HS-5 (cell line): Measurements from ENCODE around the gene DCTN3.
A peak's percentile ranks its signal among the peaks of the same experiment; 100 is the strongest.
"Not testable (repeated sequence)": the region's sequence is repeated elsewhere in the genome, so short reads cannot be mapped to it uniquely, and the experiment has no call there.

ENCODE experiments used
- DNase-seq: peaks from one replicate; pipeline ENCODE4 v3.0.0-alpha.2; 2012; ENCODE audit warnings: low read depth

DCTN3 gene

DNA sequence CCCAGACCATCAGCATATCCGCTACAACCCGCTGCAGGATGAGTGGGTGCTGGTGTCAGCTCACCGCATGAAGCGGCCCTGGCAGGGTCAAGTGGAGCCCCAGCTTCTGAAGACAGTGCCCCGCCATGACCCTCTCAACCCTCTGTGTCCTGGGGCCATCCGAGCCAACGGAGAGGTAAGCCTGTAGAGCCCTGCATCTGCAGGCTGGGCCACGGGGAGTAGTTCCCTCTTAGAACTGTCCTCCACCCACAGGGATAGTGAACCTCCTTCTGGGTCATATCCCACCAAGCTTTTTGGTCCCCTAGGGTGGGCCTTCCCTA lies 26.7 kb upstream of the DCTN3 start:
- no peak for DNase-seq

DNA sequence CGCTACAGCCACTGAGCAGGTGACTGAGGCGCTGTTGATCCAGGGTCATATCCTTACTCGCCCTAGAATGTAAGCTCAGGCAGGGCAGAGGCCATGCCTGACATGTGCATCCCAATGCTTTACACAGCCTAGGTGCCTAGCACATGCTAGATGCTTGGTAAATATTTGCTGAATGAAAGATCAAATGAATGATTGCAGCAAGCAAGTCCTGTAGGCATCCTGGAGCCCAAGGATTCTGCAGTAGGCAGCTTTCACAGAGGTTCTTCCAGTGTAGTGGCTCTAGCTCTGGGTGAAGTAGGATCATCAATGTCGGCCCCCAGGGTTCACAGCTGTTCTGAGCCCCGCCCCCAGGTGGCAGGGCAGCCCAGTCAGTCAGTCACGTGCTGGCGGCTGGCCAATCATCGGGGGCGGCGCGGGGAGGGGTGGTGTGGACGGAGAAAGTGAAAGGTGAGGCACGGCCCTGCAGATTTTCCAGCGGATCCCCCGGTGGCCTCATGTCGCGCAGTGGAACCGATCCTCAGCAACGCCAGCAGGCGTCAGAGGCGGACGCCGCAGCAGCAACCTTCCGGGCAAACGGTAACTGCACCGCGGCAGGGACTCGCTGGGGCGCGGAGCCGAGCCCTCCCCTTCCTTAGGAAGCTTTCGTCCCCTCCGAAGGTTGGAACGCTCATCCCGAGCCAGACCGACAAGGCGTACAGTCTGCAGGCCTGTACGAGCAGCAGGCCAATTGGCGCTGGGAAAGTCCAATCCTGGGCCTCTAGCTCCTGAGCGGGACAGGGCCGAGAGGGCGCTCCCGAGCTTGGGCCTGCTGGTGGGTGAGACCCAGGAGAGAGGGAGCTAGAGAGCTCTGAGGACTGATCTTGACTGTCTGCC lies 26.2 kb upstream of the DCTN3 start, which contains the start of gene GALT:
GALT (plus strand) TSS at position 465 of the 873 bp plus-strand sequence; CDS start at position 495, 30 bp downstream.
- peak; percentile 56 for DNase-seq

DNA sequence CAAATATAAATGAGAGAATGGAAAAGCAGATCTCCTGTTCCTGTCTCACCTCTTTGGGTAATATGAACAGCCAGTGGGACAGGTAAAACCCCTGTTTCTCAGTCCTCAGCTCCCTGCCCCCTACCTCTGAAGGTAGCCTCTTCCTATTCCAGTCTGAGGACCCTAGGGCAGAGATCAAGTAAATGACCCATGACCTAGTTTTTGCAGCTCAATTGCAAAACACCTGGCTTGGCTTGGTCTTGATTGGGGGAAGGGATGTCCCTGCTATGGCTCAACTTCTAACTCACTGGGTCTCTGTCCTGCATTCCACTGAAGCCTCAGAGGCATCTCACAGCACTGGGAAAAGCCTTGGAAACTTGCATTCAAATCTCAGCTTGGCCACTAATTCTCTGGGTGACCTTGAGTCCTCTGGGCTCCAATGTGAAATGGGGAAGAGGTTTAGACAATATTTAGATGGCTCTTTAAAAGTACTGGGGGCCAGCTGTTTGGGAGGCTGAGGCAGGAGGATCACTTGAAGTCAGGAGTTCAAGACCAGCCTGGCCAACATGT lies 24.5 kb upstream of the DCTN3 start:
- DNase-seq = no peak

DNA sequence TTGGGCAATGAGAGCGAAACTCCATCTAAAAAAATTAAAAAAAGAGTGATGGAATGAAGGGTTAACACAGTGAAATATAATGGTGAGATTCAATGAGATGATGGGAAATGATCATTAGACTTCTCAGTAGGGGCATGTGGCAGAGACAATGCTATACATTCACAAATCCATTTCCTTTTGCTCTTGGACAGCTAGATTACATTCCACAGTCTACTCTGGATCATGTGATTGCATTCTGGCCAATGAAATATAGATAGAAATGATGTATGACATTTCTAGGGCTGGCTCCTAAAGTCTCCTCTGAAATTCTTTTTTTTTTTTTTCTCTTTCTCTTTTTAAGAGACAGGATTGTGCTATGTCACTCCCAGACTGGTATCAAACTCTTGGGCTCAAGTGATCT lies 22.4 kb upstream of the DCTN3 start:
- DNase-seq = no peak

DNA sequence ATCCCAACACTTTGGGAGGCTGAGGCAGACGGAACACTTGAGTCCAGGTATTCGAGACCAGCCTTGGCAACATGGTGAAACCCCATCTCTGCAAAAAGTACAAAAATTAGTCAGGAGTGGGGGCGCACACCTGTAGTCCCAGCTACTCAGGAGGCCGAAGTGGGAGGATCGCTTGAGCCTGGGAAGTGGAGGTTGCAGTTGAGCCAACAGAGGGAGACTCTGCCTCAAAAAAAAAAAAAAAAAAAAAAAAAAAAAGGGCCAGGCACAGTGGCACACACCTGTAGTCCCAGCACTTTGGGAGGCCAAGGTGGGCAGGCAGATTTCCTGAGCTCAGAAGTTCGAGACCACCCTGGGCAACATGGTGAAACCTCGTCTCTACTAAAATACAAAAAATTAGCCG lies 19.0 kb upstream of the DCTN3 start:
- DNase-seq = not testable (repeated sequence)

DNA sequence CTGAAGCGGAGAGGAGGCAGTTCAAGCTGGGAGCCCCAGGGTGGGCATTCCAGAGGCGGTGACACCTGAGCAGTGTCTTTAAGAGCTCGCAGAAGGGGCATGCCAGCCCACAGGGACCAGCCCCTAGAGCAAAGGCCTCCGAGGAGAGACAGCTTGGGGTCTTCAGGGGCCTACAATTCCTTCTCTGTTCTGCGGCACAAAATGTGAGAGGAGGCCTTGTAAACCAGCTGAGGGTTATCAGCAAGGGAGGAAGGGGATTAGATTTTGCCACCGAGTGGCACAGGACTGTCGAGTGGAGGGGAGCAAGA lies 17.8 kb upstream of the DCTN3 start:
- no peak for DNase-seq

DNA sequence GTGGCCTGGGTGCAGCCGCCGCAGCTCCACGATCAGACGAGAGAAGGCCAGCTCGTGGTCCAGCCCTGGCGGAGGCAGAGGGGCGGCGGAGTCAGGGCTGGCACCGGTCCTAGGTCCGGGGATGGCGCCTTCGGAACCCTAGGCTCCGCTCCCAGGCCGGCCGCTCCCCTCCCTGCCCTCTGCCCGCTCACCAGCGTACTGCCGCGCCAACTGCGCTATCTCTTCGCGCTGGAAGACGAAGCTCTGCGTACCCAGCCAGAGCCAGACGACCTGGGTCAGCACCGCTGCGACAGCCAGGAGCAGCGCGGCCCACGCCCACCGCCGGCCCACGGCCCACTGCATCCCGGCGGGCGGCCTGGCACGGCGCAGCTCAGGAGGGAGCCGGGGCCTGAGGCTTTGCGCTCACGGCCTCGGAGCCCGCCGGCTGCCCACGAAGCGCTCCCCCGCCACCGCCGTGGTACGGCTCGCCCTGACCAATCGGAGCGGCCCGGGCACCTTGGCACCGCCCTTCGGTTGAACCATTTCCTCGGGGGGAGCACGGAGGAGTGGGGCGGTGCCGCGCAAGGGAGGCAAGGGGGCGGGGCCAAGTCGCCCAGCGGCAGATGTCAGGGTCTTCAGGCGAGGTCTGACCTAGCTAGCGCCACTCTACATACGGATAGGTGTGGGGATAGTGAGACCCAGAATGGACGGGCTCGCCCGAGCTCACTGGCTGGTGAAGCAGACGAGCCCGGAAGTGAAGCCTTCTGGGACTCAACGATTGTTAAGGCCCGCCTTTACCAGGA lies 17.3 kb upstream of the DCTN3 start, which contains the start of gene SIGMAR1:
SIGMAR1 (minus strand) TSS at position 432 of the 782 bp plus-strand sequence; CDS start at position 342, 90 bp downstream.
- DNase-seq = peak; percentile 58

DNA sequence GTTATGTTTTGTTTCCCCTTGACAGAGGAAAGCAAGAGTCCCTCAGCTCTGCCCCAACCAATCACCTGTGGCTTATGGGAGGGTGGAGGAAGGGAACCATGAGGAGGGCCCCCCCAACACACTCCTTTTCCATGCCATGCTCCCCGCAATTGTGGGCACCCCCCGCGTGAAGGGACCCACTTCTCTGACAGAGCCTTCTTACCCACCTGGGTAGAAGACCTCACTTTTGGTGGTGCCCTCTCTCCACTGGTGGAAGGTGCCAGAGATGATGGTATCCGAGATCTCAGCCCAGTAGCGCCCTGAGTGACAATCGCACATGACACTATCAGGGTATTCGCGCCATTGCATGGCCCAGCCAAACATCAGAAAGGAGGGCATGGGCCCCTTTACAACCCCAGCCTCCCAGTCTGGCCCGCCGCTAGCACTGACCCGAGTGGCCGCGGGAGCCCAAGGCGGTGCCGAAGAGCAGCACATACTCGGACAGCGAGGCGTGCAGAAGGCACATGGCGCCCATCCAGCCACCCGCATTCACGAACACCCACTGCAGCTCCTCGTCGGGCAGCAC lies 16.6 kb upstream of the DCTN3 start:
- no peak for DNase-seq

DNA sequence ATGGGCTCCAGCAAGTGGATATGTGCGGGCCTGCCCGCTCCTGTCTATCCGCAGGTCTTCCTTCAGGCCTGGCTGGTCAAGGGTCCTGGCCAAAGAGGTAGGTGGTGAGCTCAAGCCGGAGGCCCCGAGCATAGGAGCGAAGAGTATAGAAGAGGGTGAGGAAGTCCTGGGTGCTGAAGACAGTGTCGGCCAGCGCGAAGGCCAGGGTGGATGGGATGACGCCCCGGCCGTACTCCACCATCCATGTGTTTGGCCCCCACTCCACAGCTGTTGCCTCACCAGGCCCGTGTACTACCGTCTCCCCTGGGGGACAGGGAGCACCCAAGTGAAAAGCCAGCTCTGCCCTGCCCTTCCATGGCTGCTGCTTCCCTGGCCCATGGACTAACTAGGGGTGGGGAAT lies 15.3 kb upstream of the DCTN3 start:
- DNase-seq = no peak

DNA sequence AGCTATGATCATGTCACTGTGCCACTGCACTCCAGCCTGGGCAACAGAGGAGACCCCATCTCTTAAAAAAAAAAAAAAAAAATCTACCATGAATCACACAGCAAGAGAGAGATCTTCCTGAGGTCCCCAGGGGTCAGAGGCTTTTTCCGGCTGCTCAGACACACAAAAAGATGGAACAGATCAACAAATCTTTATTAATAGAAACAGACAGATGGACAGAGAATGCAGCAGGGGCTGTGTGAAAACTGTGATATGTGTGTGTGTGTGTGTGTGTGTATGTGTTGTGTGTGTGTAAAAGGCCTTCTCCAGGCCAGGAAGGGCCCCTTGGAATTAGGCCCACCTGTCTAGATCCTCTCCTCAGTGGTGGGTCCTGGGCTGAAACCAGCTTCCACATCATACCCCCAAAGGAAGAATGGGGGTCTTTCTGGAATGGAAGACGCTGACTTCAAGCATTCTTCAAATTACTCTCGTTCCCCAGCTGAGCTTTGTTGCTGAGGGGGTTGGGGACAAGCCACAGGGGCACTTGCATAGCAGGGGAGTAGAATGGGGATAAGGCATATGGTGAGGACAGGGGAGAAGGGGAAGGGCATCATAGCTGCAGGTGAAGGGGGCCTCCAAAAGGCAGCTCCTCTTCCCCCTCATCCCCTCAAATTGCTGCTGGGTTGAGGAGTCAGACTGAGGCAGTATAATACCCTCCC lies 14.4 kb upstream of the DCTN3 start:
- DNase-seq = no peak

DNA sequence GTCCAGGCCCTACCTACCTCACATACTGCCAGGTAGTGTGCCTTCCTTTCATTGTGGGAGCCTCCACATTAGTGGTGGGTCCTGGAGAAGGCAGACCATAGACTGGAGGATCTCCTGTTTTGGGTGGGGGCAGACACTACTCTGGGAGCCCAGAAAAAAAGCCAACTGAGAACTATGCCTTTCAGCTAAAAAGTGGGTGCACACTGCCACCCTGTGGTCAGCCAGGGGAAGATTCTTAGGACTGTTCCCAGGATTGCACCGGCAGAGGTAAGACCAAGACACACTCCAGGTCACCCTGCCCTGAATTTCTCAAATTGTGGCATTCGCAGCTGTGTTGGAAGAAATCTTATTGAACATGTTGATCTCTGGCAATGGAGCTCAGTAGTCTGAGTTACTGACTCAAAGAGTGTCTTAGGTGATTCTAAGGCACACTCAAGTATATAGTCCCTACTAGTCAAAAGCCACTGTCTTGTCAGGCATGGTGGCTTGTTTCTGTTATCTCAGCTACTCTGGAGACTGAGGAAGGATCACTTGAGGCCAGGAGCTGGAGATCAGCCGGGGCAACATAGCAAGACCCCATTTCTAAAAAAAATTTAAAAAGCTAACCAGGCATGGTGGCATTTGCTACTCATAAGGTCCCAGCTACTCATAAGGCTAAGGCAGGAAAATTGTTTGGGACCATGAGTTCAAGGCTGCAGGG lies 13.7 kb upstream of the DCTN3 start:
- no peak for DNase-seq

DNA sequence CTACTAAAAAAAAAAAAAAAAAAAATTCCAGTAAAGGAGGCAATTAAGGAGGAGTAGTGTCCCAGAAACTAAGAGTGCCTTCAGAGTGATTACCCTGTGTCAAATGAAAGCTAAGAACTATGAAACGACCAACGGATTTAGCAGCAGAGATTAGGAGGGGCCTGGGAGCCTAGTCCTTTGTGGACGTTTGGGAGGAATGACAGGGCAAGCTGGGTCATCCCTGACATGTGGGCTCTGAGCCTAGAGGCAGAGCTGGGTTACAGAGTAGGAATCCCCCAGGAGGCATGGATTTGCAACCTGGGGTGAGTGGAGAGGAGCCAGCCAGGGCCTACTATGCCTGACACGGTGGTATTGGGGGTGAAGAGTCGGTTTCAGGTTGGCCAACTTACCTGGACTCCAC lies 12.9 kb upstream of the DCTN3 start:
- DNase-seq = no peak

DNA sequence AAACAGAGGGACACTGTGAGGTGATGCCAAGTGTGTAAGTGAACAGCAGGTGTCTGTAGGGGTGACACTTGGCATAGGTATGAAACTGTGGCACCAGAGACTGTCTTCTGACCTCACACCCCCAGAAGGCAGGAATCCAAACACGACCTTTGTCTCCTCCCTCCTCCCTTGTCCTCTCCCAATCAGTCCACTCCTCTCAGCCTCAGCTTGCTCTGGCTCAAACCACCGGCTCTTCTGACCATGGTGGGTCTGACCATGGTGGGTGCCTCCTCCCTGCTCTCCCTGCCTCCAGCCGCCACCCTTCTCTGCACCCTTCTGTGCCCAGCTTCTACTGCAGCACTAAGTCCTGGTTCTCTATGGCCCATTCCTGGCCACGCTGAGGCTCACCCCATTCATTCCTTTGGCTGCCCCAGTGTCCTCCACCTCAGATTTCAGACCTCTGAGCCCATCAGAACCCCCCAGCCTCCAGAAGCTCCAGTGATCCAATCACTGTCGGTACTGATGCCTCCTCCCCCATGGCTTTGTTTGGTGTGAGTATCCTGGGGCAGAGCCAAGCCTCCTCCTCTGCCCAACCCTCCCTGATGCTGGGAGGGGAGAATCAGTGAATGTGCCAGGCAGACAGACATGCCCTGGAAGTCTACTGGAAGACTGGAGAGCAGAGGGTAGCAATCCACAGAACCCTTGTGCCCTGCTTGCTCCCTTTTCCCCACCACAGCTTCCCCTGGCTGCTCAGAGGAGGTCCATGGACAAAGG lies 10.3 kb upstream of the DCTN3 start:
- no peak for DNase-seq

DNA sequence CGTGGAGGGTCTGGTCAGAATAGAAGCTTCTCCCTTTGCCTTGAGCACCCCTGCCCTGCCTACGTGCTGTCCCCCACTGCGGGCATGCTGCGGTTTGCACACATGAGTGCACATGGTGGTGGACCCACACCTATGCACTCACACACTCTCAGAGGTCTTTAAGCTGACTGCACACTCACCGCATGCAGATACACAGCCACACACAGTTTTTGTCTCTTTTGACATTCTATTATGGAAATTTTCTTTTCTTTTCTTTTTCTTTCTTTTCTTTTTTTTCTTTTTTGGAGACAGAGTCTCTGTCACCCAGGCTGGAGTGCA lies 9.2 kb upstream of the DCTN3 start:
- DNase-seq = no peak

DNA sequence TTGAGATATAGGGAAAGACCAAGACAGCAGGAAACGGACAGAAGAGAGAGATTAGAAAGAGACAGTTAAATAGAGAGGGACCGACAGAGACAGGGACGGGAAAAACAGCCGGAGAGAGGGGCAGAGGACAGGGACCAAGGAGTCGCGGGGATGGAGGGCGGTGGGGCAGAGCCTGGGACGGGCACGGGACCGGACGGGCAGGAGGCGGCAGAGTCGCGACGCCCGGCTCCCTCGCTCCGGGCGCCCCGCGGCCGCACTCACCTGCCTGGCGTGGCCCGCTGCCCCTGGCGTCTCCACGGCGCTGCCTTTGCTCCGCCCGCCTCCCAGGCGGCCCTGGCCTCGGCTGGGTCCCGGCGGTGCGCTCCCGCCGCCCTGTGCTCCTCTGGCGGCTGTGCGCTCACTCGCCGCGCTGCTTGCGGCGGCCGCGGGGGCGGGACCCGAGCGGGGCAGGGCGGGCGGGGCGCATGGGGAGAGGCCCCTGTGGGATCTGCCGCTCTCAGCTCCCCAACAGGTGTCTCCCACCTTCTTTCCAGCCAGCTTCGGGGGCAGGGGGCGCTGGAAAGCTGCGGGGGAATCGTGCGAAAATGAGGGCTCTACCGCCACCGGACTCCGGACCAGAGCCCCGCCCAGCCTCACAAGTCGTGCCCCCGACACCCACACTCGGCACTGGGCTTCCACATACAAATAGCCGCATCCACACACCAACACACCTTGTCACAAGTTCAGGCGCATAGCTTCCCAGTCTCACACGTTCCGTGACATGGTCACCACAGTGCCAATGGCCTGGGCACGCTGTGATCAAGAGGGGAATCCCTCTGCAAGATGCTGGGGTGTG lies 8.6 kb upstream of the DCTN3 start, which contains the start of gene ARID3C:
ARID3C (minus strand) TSS at position 411 of the 835 bp plus-strand sequence. CDS start 1,052 bp downstream, outside the sequence.
- no peak for DNase-seq

DNA sequence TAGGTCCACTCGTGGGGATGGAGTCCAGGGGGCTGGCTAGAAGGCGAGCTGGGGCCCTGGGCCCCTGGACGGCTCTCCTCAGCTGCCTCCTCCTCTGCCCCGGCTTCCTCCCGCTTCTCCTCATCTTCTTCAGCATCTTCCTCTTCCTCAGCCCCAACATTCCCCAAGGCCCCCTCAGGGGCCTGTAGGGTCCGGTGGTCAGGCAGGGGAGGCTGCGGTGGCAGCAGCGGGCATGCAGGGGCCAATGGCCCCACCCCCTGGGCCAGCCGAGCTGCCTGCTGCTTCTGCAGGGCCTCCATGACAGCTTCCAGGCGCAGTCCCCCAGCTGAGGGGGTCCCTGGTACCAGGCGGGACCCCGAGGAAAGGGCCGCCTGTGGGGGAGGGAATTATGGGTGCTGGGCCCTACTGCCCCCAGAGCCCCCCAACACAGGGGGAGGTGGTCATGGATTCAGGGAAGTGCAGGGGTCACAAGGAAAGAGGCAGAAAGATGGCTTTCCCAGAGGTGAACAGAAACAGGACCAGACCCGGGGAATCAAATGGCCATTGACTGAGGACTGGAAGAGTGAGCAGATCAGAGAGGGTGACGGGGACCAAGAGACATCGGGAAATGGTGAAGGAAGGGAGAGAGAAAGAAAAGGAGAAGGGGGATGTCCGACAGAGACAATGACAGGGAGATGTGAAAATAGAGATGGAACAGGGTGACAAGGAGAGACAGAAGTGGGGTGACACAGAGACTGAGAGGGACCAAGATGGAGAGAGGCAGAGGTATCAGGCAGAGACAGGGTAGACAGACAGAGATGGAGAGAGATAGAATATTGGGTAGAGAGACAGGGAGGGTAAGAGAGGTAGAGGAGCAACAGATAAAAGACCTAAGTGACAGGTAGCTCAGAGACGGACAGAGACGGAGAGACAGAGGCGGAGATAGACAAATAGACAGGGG lies 7.7 kb upstream of the DCTN3 start:
- no peak for DNase-seq

DNA sequence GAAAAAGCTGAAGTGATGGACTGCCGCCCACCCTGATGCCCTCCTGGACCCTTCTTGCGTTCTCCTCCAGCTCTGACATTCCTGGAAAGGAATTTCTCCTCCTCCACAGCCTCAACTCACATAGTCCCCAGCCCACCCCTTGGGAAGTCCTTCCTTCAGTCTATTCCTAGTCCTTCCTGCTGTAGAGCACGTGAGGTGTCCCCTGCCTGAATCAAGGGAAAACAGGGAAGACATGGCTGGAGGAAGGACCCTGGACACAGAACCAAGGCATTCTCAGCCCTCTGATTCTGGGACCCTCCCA lies 4.8 kb upstream of the DCTN3 start:
- DNase-seq = no peak

DNA sequence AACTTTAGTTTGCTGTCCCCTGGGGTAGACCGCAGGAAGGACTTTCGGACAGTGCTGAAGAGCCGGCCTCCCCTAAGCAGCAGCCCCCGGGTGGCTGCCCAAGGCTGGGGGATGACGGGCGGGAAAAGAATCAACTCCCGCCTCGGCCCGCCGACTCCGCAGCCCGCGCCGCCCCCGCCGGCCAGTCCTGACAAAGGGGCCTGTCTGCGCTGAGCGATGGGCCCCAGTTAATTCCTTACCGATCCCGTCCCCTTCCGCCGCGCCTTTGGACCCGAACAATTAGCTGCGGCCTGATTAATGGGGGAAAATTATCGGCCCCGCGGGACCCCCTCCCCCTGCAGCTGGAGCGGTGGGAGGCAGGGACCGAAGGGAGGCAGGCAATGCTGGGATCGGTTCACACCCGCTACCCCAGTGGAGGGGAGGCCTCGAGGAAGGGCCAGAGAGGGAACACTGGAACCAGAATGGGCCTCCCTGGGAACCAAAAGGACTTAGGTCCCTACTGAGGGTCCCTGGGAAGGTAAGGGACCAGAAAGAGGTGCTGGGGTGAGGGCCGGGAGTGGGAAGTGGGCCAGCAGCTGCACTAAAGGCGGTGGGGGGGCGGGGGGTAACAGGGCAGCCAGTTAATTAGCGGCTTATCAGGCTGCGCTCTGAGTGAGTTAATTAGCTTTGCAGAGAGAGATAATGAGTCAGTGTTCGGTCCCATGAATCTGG lies 4.3 kb upstream of the DCTN3 start:
- no peak for DNase-seq
